ENCODE results near the gene QRICH1.
A peak's percentile ranks its signal among the peaks of the same experiment; 100 is the strongest.

The QRICH1 gene

GRCh38 chr3:49131040-49131439, 37.2 kb upstream of the QRICH1 start:
- peak overlapping the region; percentile 90; the same call in 1 of the 2 replicates for H3K4me3 ChIP-seq (ENCODE audit: low read depth, low read length)
- H3K79me2 ChIP-seq (ENCODE audit: control insufficient read depth, insufficient read depth, low read length, unreplicated experiment): peaks cover 25% of the 10 kb centered on the region
- no peak overlapping the region for H2AFZ ChIP-seq (ENCODE audit: low read length, unreplicated experiment)
- H3K27me3 ChIP-seq (ENCODE audit: insufficient read depth, low read length): no peaks in the 10 kb centered on the region
- peaks cover 13% of the 10 kb centered on the region; the same call in 1 of the 2 replicates for H3K36me3 ChIP-seq (ENCODE audit: insufficient read depth, low read length)
- H3K27ac ChIP-seq (ENCODE audit: low read depth, low read length): no peak overlapping the region
- H3K4me1 ChIP-seq (ENCODE audit: control insufficient read depth, insufficient read depth, low read length, unreplicated experiment): peaks cover 13% of the 10 kb centered on the region

GRCh38 chr3:49124991-49125670, 31.3 kb upstream of the QRICH1 start:
- Histone ChIP-seq H3K79me2 (ENCODE audit: control insufficient read depth, insufficient read depth, low read length, unreplicated experiment) (peaks cover 5% of the 10 kb centered on the region), H3K4me1 (ENCODE audit: control insufficient read depth, insufficient read depth, low read length, unreplicated experiment) (no peaks in the 10 kb centered on the region), H2AFZ (ENCODE audit: low read length, unreplicated experiment) (no peak overlapping the region), H3K27ac (ENCODE audit: low read depth, low read length) (no peak overlapping the region), H3K27me3 (ENCODE audit: insufficient read depth, low read length) (no peaks in the 10 kb centered on the region), H3K4me3 (ENCODE audit: low read depth, low read length) (no peak overlapping the region), H3K36me3 (ENCODE audit: insufficient read depth, low read length) (peaks cover 21% of the 10 kb centered on the region; the same call in 1 of the 2 replicates)

- H3K79me2 ChIP-seq (ENCODE audit: control insufficient read depth, insufficient read depth, low read length, unreplicated experiment): peaks cover 14% of the 10 kb centered on the region
- peaks cover 8% of the 10 kb centered on the region for H3K4me1 ChIP-seq (ENCODE audit: control insufficient read depth, insufficient read depth, low read length, unreplicated experiment)
- H3K4me3 ChIP-seq (ENCODE audit: low read depth, low read length): no peak overlapping the region
- H3K27me3 ChIP-seq (ENCODE audit: insufficient read depth, low read length): no peaks in the 10 kb centered on the region
- peaks cover 16% of the 10 kb centered on the region; the same call in 1 of the 2 replicates for H3K36me3 ChIP-seq (ENCODE audit: insufficient read depth, low read length)
- no peak overlapping the region for H2AFZ ChIP-seq (ENCODE audit: low read length, unreplicated experiment)
- H3K27ac ChIP-seq (ENCODE audit: low read depth, low read length): no peak overlapping the region
Measured at GRCh38 chr3:49124203-49124602, 30.3 kb upstream of the QRICH1 start.

- no peak overlapping the region for H3K4me3 ChIP-seq (ENCODE audit: low read depth, low read length)
- H3K36me3 ChIP-seq (ENCODE audit: insufficient read depth, low read length): peaks cover 16% of the 10 kb centered on the region; the same call in 1 of the 2 replicates
- H2AFZ ChIP-seq (ENCODE audit: low read length, unreplicated experiment): no peak overlapping the region
- H3K4me1 ChIP-seq (ENCODE audit: control insufficient read depth, insufficient read depth, low read length, unreplicated experiment): peaks cover 12% of the 10 kb centered on the region
- peaks cover 16% of the 10 kb centered on the region for H3K79me2 ChIP-seq (ENCODE audit: control insufficient read depth, insufficient read depth, low read length, unreplicated experiment)
- H3K27ac ChIP-seq (ENCODE audit: low read depth, low read length): no peak overlapping the region
- no peaks in the 10 kb centered on the region for H3K27me3 ChIP-seq (ENCODE audit: insufficient read depth, low read length)
Measured at GRCh38 chr3:49123687-49124086, 29.8 kb upstream of the QRICH1 start.

GRCh38 chr3:49122886-49123545, 29.1 kb upstream of the QRICH1 start:
- Histone ChIP-seq H3K27me3 (ENCODE audit: insufficient read depth, low read length) (no peaks in the 10 kb centered on the region), H3K4me1 (ENCODE audit: control insufficient read depth, insufficient read depth, low read length, unreplicated experiment) (peaks cover 12% of the 10 kb centered on the region), H2AFZ (ENCODE audit: low read length, unreplicated experiment) (no peak overlapping the region), H3K27ac (ENCODE audit: low read depth, low read length) (no peak overlapping the region), H3K36me3 (ENCODE audit: insufficient read depth, low read length) (peaks cover 9% of the 10 kb centered on the region; the same call in 1 of the 2 replicates), H3K4me3 (ENCODE audit: low read depth, low read length) (no peak overlapping the region), H3K79me2 (ENCODE audit: control insufficient read depth, insufficient read depth, low read length, unreplicated experiment) (peaks cover 17% of the 10 kb centered on the region)

DNA sequence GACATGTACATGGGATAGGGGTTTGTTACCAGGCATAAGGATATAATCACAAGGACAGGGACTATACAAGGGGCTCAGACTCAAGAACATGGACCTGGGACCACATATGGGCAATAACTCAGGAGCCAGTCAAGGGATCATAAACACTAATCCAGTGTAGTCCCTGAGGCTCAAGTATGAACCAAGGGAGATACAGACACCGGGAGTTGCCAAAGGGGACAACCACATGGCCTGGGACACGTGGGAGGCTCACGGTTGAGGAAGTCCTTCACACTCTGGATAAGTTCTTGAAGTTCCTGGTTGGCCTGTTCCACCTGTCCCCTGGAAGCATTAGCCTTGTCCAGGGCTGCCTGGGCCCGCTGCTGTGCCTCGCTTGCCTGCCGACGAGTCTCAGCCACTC, 28.6 kb upstream of the QRICH1 start:
- Histone ChIP-seq H3K4me1 (ENCODE audit: control insufficient read depth, insufficient read depth, low read length, unreplicated experiment) (peaks cover 12% of the 10 kb centered on the region), H3K79me2 (ENCODE audit: control insufficient read depth, insufficient read depth, low read length, unreplicated experiment) (peaks cover 17% of the 10 kb centered on the region), H3K27me3 (ENCODE audit: insufficient read depth, low read length) (no peaks in the 10 kb centered on the region), H3K4me3 (ENCODE audit: low read depth, low read length) (no peak overlapping the region), H3K27ac (ENCODE audit: low read depth, low read length) (no peak overlapping the region), H2AFZ (ENCODE audit: low read length, unreplicated experiment) (no peak overlapping the region), H3K36me3 (ENCODE audit: insufficient read depth, low read length) (peaks cover 13% of the 10 kb centered on the region; the same call in 1 of the 2 replicates)

- Histone ChIP-seq H3K27ac (ENCODE audit: low read depth, low read length) (no peak overlapping the region), H2AFZ (ENCODE audit: low read length, unreplicated experiment) (no peak overlapping the region), H3K79me2 (ENCODE audit: control insufficient read depth, insufficient read depth, low read length, unreplicated experiment) (peaks cover 17% of the 10 kb centered on the region), H3K4me3 (ENCODE audit: low read depth, low read length) (no peak overlapping the region), H3K4me1 (ENCODE audit: control insufficient read depth, insufficient read depth, low read length, unreplicated experiment) (peaks cover 12% of the 10 kb centered on the region), H3K27me3 (ENCODE audit: insufficient read depth, low read length) (no peaks in the 10 kb centered on the region), H3K36me3 (ENCODE audit: insufficient read depth, low read length) (peaks cover 13% of the 10 kb centered on the region; the same call in 1 of the 2 replicates)
Measured at GRCh38 chr3:49122022-49122421, 28.2 kb upstream of the QRICH1 start.

GRCh38 chr3:49121132-49121736, 27.4 kb upstream of the QRICH1 start:
- H3K4me3 ChIP-seq (ENCODE audit: low read depth, low read length): peak overlapping the region; percentile 89; the same call in 1 of the 2 replicates
- peaks cover 17% of the 10 kb centered on the region for H3K79me2 ChIP-seq (ENCODE audit: control insufficient read depth, insufficient read depth, low read length, unreplicated experiment)
- no peak overlapping the region for H2AFZ ChIP-seq (ENCODE audit: low read length, unreplicated experiment)
- peak overlapping the region; percentile 82 for H3K27ac ChIP-seq (ENCODE audit: low read depth, low read length)
- H3K36me3 ChIP-seq (ENCODE audit: insufficient read depth, low read length): peaks cover 13% of the 10 kb centered on the region; the same call in 1 of the 2 replicates
- no peaks in the 10 kb centered on the region for H3K27me3 ChIP-seq (ENCODE audit: insufficient read depth, low read length)
- H3K4me1 ChIP-seq (ENCODE audit: control insufficient read depth, insufficient read depth, low read length, unreplicated experiment): peaks cover 12% of the 10 kb centered on the region

- peaks cover 13% of the 10 kb centered on the region; the same call in 1 of the 2 replicates for H3K36me3 ChIP-seq (ENCODE audit: insufficient read depth, low read length)
Measured at GRCh38 chr3:49120438-49121131, 26.7 kb upstream of the QRICH1 start, which contains the start of gene USP19. TSS of gene USP19 (minus strand) at chr3:49120823. CDS start at chr3:49119145, 1,678 bp downstream.

GRCh38 chr3:49120096-49120437, 26.2 kb upstream of the QRICH1 start:
- H3K4me3 ChIP-seq (ENCODE audit: low read depth, low read length): peak overlapping the region; percentile 89
- peaks cover 12% of the 10 kb centered on the region for H3K4me1 ChIP-seq (ENCODE audit: control insufficient read depth, insufficient read depth, low read length, unreplicated experiment)
- H2AFZ ChIP-seq (ENCODE audit: low read length, unreplicated experiment): no peak overlapping the region
- peaks cover 17% of the 10 kb centered on the region for H3K79me2 ChIP-seq (ENCODE audit: control insufficient read depth, insufficient read depth, low read length, unreplicated experiment)
- no peaks in the 10 kb centered on the region for H3K27me3 ChIP-seq (ENCODE audit: insufficient read depth, low read length)
- H3K27ac ChIP-seq (ENCODE audit: low read depth, low read length): peak overlapping the region; percentile 82
- H3K36me3 ChIP-seq (ENCODE audit: insufficient read depth, low read length): peaks cover 13% of the 10 kb centered on the region; the same call in 1 of the 2 replicates

More at GRCh38 chr3:49120438-49121131, 26.7 kb upstream of the QRICH1 start, which contains the start of gene USP19:
- Histone ChIP-seq H3K27ac (ENCODE audit: low read depth, low read length) (peak within 1 kb of the TSS; percentile 82), H3K79me2 (ENCODE audit: control insufficient read depth, insufficient read depth, low read length, unreplicated experiment) (peaks cover 17% of the 10 kb centered on the region), H3K4me3 (ENCODE audit: low read depth, low read length) (peak within 1 kb of the TSS; percentile 89), H3K27me3 (ENCODE audit: insufficient read depth, low read length) (no peaks in the 10 kb centered on the region), H3K4me1 (ENCODE audit: control insufficient read depth, insufficient read depth, low read length, unreplicated experiment) (peaks cover 12% of the 10 kb centered on the region), H2AFZ (ENCODE audit: low read length, unreplicated experiment) (no peak within 1 kb of the TSS)
